Body of pancreas (tissue), 4 donors: Measurements from ENCODE around the gene B3GLCT. TPM values are rescaled to one million over a fixed set of nuclear protein-coding genes. Genes with fewer than 3 reads are reported as not detected.
A peak's percentile ranks its signal among the peaks of the same experiment; 100 is the strongest.

Experiments used
- ATAC-seq: fragments of 150-250 bp; one replicate; pipeline ENCODE4 v1.9.1; 2016
- DNase-seq, 4 donors: peaks; one replicate each; pipeline ENCODE4 v3.0.0-alpha.2; 2019
- H3K27ac ChIP-seq, 4 donors: fragments of 200-600 bp; sonication (generic); 1 replicate in 3 of 4; 2 replicates in 1 of 4; pipeline versions ENCODE4 v1.5.1 to v1.6.1; 2016 to 2019; ENCODE audit warnings: mild to moderate bottlenecking in 1 of 4, mixed read lengths in 1 of 4, moderate library complexity in 1 of 4
- H3K27me3 ChIP-seq, 2 donors: fragments of 200-600 bp; sonication (generic); one replicate each; pipeline ENCODE4 v1.6.0; 2016; ENCODE audit warnings: mild to moderate bottlenecking in 1 of 2
- H3K36me3 ChIP-seq, 2 donors: fragments of 200-600 bp; sonication (generic); replicated peaks in 1 of 2; 2 replicates each; pipeline ENCODE4 v1.5.1; 2016; ENCODE audit warnings: low read depth in 2 of 2; ENCODE audit not compliant: insufficient read depth in 1 of 2
- H3K4me1 ChIP-seq: fragments of 200-600 bp; sonication (generic); one replicate; pipeline ENCODE4 v1.6.0; 2016
- H3K4me3 ChIP-seq, 2 donors: fragments of 200-600 bp; sonication (generic); 1 replicate in 1 of 2; 2 replicates in 1 of 2; pipeline ENCODE4 v1.5.1; 2016 to 2019
- H3K9me3 ChIP-seq, 3 donors: fragments of 200-600 bp; sonication (generic); 1 replicate in 2 of 3; 2 replicates in 1 of 3; pipeline ENCODE4 v1.5.1; 2016
- CTCF ChIP-seq, 7 experiments: fragments of 450-650 bp in 4 of 7; fragments of 200-600 bp in 3 of 7; sonication (generic) in 3 of 7; IDR thresholded peaks; one replicate each; pipeline ENCODE4 v1.5.1; 2016 to 2019; ENCODE audit warnings: antibody characterized with exemption in 7 of 7
- POLR2A ChIP-seq, 3 donors: fragments of 450-650 bp; IDR thresholded peaks; one replicate each; pipeline ENCODE4 v1.6.1; 2016; ENCODE audit warnings: antibody characterized with exemption in 3 of 3, mild to moderate bottlenecking in 2 of 3
- WGBS, 2 donors: methylation state at CpG; one replicate each; pipeline ENCODE4 v1.1.5; 2017; 5-methylcytosine and 5-hydroxymethylcytosine counted together
- intact Hi-C: fragments of 100-400 bp; cut with DNase I; formaldehyde crosslinking; loops from one replicate; pipeline ENCODE4 v1.15.1; 2023
- total RNA-seq, 2 donors: library from RNA; depleted of rRNA; stranded (reverse); fragments of >200 nt; gene quantifications; one replicate each; pipeline ENCODE4 v1.1.0, GENCODE V29; 2016

The B3GLCT gene
- total RNA-seq, 2 donors from 2014 or later: 2.0 to 5.2 TPM

- 4% methylated on average over 13 to 15 of the region's 15 CpGs for WGBS, 2 donors
- Histone ChIP-seq H3K9me3 (no peaks in the 10 kb centered on the region), H3K27me3 (no peaks in the 10 kb centered on the region), H3K4me3 (peak overlapping the region in 1 of 2 donors; percentile 12), H3K4me1 (peaks cover 17% of the 10 kb centered on the region), H3K27ac (peak overlapping the region; percentile 91 to 98 (median 94)), H3K36me3 (no peaks in the 10 kb centered on the region)
- ATAC-seq: no peak
- no peak for DNase-seq
- intact Hi-C loops: no loop called here
- TF ChIP-seq POLR2A (IDR thresholded peaks at IDR 0.05): no peak
- no peak for TF ChIP-seq CTCF (IDR thresholded peaks at IDR 0.05)
Observed at GRCh38 chr13:31199527-31199848, 287 bp upstream of the B3GLCT start.

GRCh38 chr13:31200637-31200971 is 829 bp downstream of the B3GLCT start:
- no peaks in the 10 kb centered on the region for H3K36me3 ChIP-seq
- TF ChIP-seq CTCF (IDR thresholded peaks at IDR 0.05): peak in 1 of 7 experiments; percentile 0
- TF ChIP-seq POLR2A (IDR thresholded peaks at IDR 0.05): peak in 2 of 3 donors; percentile 25 to 35

GRCh38 chr13:31201341-31202031 is 1.7 kb downstream of the B3GLCT start:
- peak overlapping the region in 1 of 2 donors; percentile 50 for H3K4me3 ChIP-seq
- peak overlapping the region in 3 of 4 donors; percentile 93 to 98 (median 94) for H3K27ac ChIP-seq
- TF ChIP-seq CTCF (IDR thresholded peaks at IDR 0.05): no peak
- peaks cover 17% of the 10 kb centered on the region for H3K4me1 ChIP-seq
- no peaks in the 10 kb centered on the region for H3K36me3 ChIP-seq
- no peaks in the 10 kb centered on the region for H3K27me3 ChIP-seq
- intact Hi-C loops: no loop called here
- WGBS, 2 donors: 36 to 40% methylated on average over 7 of the region's 7 CpGs
- no peak for ATAC-seq
- no peaks in the 10 kb centered on the region for H3K9me3 ChIP-seq
- peak in 3 of 4 donors; percentile 21 to 35 (median 27) for DNase-seq

More at GRCh38 chr13:31200637-31200971, 829 bp downstream of the B3GLCT start:
- peak; percentile 54 to 68 (median 60) for DNase-seq
- H3K4me1 ChIP-seq: peaks cover 17% of the 10 kb centered on the region
- no peaks in the 10 kb centered on the region for H3K9me3 ChIP-seq
- 0 to 1% methylated on average over 3 to 34 of the region's 34 CpGs for WGBS, 2 donors
- intact Hi-C loops: no loop called here
- peak overlapping the region; percentile 50 to 70 for H3K4me3 ChIP-seq
- no peaks in the 10 kb centered on the region for H3K27me3 ChIP-seq
- peak; percentile 50 for ATAC-seq
- peak overlapping the region; percentile 91 to 98 (median 94) for H3K27ac ChIP-seq

- WGBS, 2 donors: 67 to 81% methylated on average over 1 of the region's 1 CpG
- intact Hi-C loops: no loop called here
- no peak overlapping the region for H3K27ac ChIP-seq
Observed at GRCh38 chr13:31204592-31204991, 4.8 kb downstream of the B3GLCT start.

More at GRCh38 chr13:31204592-31204991, 4.8 kb downstream of the B3GLCT start:
- no peaks in the 10 kb centered on the region for H3K9me3 ChIP-seq
- no peak overlapping the region for H3K4me3 ChIP-seq
- H3K27me3 ChIP-seq: no peaks in the 10 kb centered on the region
- H3K4me1 ChIP-seq: peaks cover 18% of the 10 kb centered on the region
- DNase-seq (no peak), ATAC-seq (no peak)
- no peaks in the 10 kb centered on the region for H3K36me3 ChIP-seq
- TF ChIP-seq POLR2A (IDR thresholded peaks at IDR 0.05) (no peak), CTCF (IDR thresholded peaks at IDR 0.05) (no peak)
